Natural killer cell (primary cell): ENCODE data around the gene RERE. TPM values are rescaled to one million over a fixed set of nuclear protein-coding genes. Genes with fewer than 3 reads are reported as not detected.

ENCODE experiments used
- ATAC-seq, 3 donors: fragments of 150-1000 bp in 2 of 3; fragments of 200-7000 bp in 1 of 3; cut with Tn5 transposase; 1 replicate in 1 of 3; 2 replicates in 2 of 3; pipeline ENCODE4 v1.10.0; 2021; ENCODE audit warnings: mild to moderate bottlenecking in 2 of 3, moderate library complexity in 2 of 3
- DNase-seq, 2 donors: peaks; one replicate each; pipeline versions ENCODE4 v3.0.0 to v3.0.0-alpha.2; 2013 to 2021; ENCODE audit warnings: mixed read lengths in 1 of 2
- H3K27ac ChIP-seq: one replicate; pipeline ENCODE4 v1.5.1; 2013; ENCODE audit warnings: mild to moderate bottlenecking, low read length
- H3K27me3 ChIP-seq: one replicate; pipeline ENCODE4 v1.6.1; 2013; ENCODE audit warnings: low read length; ENCODE audit not compliant: control insufficient read depth, insufficient read depth
- H3K36me3 ChIP-seq: one replicate; pipeline ENCODE4 v1.6.1; 2013; ENCODE audit warnings: low read length; ENCODE audit not compliant: control insufficient read depth, insufficient read depth
- H3K4me1 ChIP-seq: one replicate; pipeline ENCODE4 v1.6.1; 2013; ENCODE audit warnings: low read length; ENCODE audit not compliant: control insufficient read depth, insufficient read depth
- H3K4me3 ChIP-seq: one replicate; pipeline ENCODE4 v1.5.1; 2013; ENCODE audit warnings: low read length
- H3K9me3 ChIP-seq: one replicate; pipeline ENCODE4 v1.6.1; 2013; ENCODE audit warnings: low read length; ENCODE audit not compliant: control insufficient read depth, insufficient read depth
- H3K27ac Mint-ChIP-seq, 2 donors: one replicate each; pipeline ENCODE4 v1.8.0; 2022; ENCODE audit warnings: mild to moderate bottlenecking in 2 of 2, mixed read lengths in 2 of 2, moderate library complexity in 1 of 2
- H3K27me3 Mint-ChIP-seq, 2 donors: one replicate each; pipeline ENCODE4 v1.8.0; 2022; ENCODE audit warnings: low read depth in 2 of 2, mixed read lengths in 2 of 2
- H3K36me3 Mint-ChIP-seq: one replicate; pipeline ENCODE4 v1.8.0; 2022; ENCODE audit warnings: mixed read lengths
- H3K4me1 Mint-ChIP-seq, 2 donors: one replicate each; pipeline ENCODE4 v1.8.0; 2022; ENCODE audit warnings: mixed read lengths in 2 of 2
- H3K4me3 Mint-ChIP-seq: one replicate; pipeline ENCODE4 v1.8.0; 2022; ENCODE audit warnings: mild to moderate bottlenecking, moderate library complexity, mixed read lengths
- H3K9me3 Mint-ChIP-seq, 2 donors: one replicate each; pipeline ENCODE4 v1.8.0; 2022; ENCODE audit warnings: mixed read lengths in 2 of 2
- CTCF ChIP-seq: fragments of 200-600 bp; IDR thresholded peaks from one replicate; pipeline ENCODE4 v1.8.0; 2022; ENCODE audit warnings: antibody characterized with exemption
- WGBS: methylation state at CpG from one replicate; pipeline ENCODE4 v1.1.7; 2013; ENCODE audit warnings: missing lambda C conversion rate; ENCODE audit not compliant: insufficient coverage; 5-methylcytosine and 5-hydroxymethylcytosine counted together
- intact Hi-C: fragments of 100-400 bp; cut with micrococcal nuclease; formaldehyde crosslinking; loops from one replicate; pipeline ENCODE4 v1.14.2; 2022
- total RNA-seq, 4 donors: library from RNA; stranded (reverse); fragments of 120-200 nt in 1 of 4; gene quantifications; one replicate each; pipeline versions ENCODE4 v1.2.3 to v1.2.4, GENCODE V29; 2013 to 2022

Gene RERE
- total RNA-seq, 3 donors from 2014 or later (not counting 1 experiment from before 2014, with no cell fraction given): 67.7 to 76.0 (median 73.0) TPM

- H3K4me1 Mint-ChIP-seq: peaks cover 27 to 34% of the 10 kb centered on the region in 2 donors
- no peaks in the 10 kb centered on the region for H3K9me3 ChIP-seq
- no peaks in the 10 kb centered on the region for H3K27me3 Mint-ChIP-seq
- no peaks in the 10 kb centered on the region for H3K27me3 ChIP-seq
- H3K4me1 ChIP-seq: peaks cover 31% of the 10 kb centered on the region
- DNase-seq (no peak), ATAC-seq (no peak)
- H3K27ac ChIP-seq: no peak overlapping the region
- WGBS: 66% methylated on average over 2 of the region's 2 CpGs
- H3K4me3 Mint-ChIP-seq: no peak overlapping the region
- no peaks in the 10 kb centered on the region for H3K9me3 Mint-ChIP-seq
- no peak overlapping the region for H3K4me3 ChIP-seq
- no peaks in the 10 kb centered on the region for H3K36me3 ChIP-seq
- TF ChIP-seq CTCF: no peak
- intact Hi-C loops: no loop called here
- H3K27ac Mint-ChIP-seq: no peak overlapping the region
- H3K36me3 Mint-ChIP-seq: no peaks in the 10 kb centered on the region
Observed at GRCh38 chr1:8665833-8666232, 151.6 kb downstream of the RERE start.

GRCh38 chr1:8664887-8665286 lies 152.6 kb downstream of the RERE start:
- H3K27ac Mint-ChIP-seq: no peak overlapping the region
- no peaks in the 10 kb centered on the region for H3K27me3 Mint-ChIP-seq
- no peaks in the 10 kb centered on the region for H3K9me3 ChIP-seq
- peaks cover 17 to 25% of the 10 kb centered on the region in 2 donors for H3K4me1 Mint-ChIP-seq
- H3K36me3 ChIP-seq: no peaks in the 10 kb centered on the region
- H3K9me3 Mint-ChIP-seq: no peaks in the 10 kb centered on the region
- DNase-seq (no peak), ATAC-seq (no peak)
- intact Hi-C loops: loop anchor here (5.0 kb wide), 1 partner anchor 38 kb away; no protein-coding TSS in a partner anchor
- no peak for TF ChIP-seq CTCF
- no peaks in the 10 kb centered on the region for H3K27me3 ChIP-seq
- H3K4me3 Mint-ChIP-seq: no peak overlapping the region
- WGBS: 87% methylated on average over 4 of the region's 4 CpGs
- no peaks in the 10 kb centered on the region for H3K36me3 Mint-ChIP-seq
- no peak overlapping the region for H3K27ac ChIP-seq
- H3K4me1 ChIP-seq: peaks cover 25% of the 10 kb centered on the region
- H3K4me3 ChIP-seq: no peak overlapping the region

GRCh38 chr1:8663915-8664329 lies 153.5 kb downstream of the RERE start:
- Mint-ChIP-seq H3K4me3 (no peak overlapping the region), H3K4me1 (peaks cover 10 to 17% of the 10 kb centered on the region in 2 donors), H3K9me3 (no peaks in the 10 kb centered on the region), H3K27ac (no peak overlapping the region), H3K36me3 (no peaks in the 10 kb centered on the region), H3K27me3 (no peaks in the 10 kb centered on the region)
- Histone ChIP-seq H3K4me1 (peaks cover 25% of the 10 kb centered on the region), H3K27me3 (no peaks in the 10 kb centered on the region), H3K4me3 (no peak overlapping the region), H3K9me3 (no peaks in the 10 kb centered on the region), H3K27ac (no peak overlapping the region), H3K36me3 (no peaks in the 10 kb centered on the region)
- DNase-seq (peak in 1 of 2 donors; percentile 33), ATAC-seq (peak; percentile 82 to 94 (median 85))
- intact Hi-C loops: loop anchor here (5.0 kb wide), 1 partner anchor 37 kb away; no protein-coding TSS in a partner anchor
- WGBS: 20% methylated on average over 2 of the region's 2 CpGs
- no peak for TF ChIP-seq CTCF
